Endothelial cell of umbilical vein (primary cell): Measurements from ENCODE around the gene NUP62. TPM values are rescaled to one million over a fixed set of nuclear protein-coding genes. Genes with fewer than 3 reads are reported as not detected.

ENCODE experiments used
- BruUV-seq: library from RNA; stranded (reverse); fragments of 400-500 nt; replicated peaks from 2 replicates; lab custom pipeline; 2021; lab: Mats Ljungman, UMichigan
- CTCF ChIA-PET: fragments of 300-600, 350-600 bp; sonication (Branson Sonifier 250); formaldehyde crosslinking; loops from one replicate; lab custom pipeline; 2021; ENCODE audit warnings: antibody characterized with exemption, inconsistent platforms; lab: Charles Lee
- POLR2A ChIA-PET: fragments of 300-600, 350-600 bp; sonication (Branson Sonifier 250); formaldehyde crosslinking; loops from one replicate; lab custom pipeline; 2021; ENCODE audit warnings: antibody characterized with exemption, inconsistent platforms; lab: Charles Lee
- DNase-seq: peaks from one replicate; pipeline ENCODE4 v3.0.0-alpha.2; 2011; ENCODE audit warnings: low read depth, low spot score
- FAIRE-seq: peaks from 2 replicates; lab custom pipeline; 2011; peaks lifted over from hg19 to GRCh38; lab: Jason Lieb, UNC
- H2AFZ ChIP-seq: 2 replicates; pipeline ENCODE4 v1.6.0; 2012; ENCODE audit warnings: low read depth, low read length, control low read depth, inconsistent platforms
- H3K27ac ChIP-seq: 2 replicates; pipeline ENCODE4 v1.5.1; 2011; ENCODE audit warnings: low read depth, mild to moderate bottlenecking, control low read depth, low read length, moderate library complexity; ENCODE audit not compliant: insufficient read depth
- H3K27me3 ChIP-seq, 2 experiments: 2 replicates each; pipeline versions ENCODE4 v1.6.0 to v1.6.1; 2011; ENCODE audit warnings: low read length in 2 of 2, mixed read lengths in 1 of 2; ENCODE audit not compliant: control insufficient read depth in 2 of 2, insufficient read depth in 2 of 2
- H3K36me3 ChIP-seq, 2 experiments: 2 replicates in 1 of 2; 3 replicates in 1 of 2; pipeline ENCODE4 v1.5.1; 2011; ENCODE audit warnings: low read length in 2 of 2, mild to moderate bottlenecking in 1 of 2, moderate library complexity in 1 of 2; ENCODE audit not compliant: control insufficient read depth in 2 of 2, insufficient read depth in 2 of 2; ENCODE audit errors: extremely low read depth in 1 of 2
- H3K4me1 ChIP-seq: 3 replicates; pipeline ENCODE4 v1.5.1; 2011; ENCODE audit warnings: mild to moderate bottlenecking, low read length; ENCODE audit not compliant: control insufficient read depth, insufficient read depth; ENCODE audit errors: extremely low read depth
- H3K4me2 ChIP-seq: 2 replicates; pipeline ENCODE4 v1.6.1; 2011; ENCODE audit warnings: low read length, control low read depth, mixed read lengths; ENCODE audit not compliant: insufficient read depth
- H3K4me3 ChIP-seq, 3 experiments: fragments of 200-600 bp in 1 of 3; sonication (generic), shearing (Covaris generic) in 1 of 3; replicated peaks in 1 of 3; 2 replicates each; pipeline ENCODE4 v1.5.1; 2011 to 2016; ENCODE audit warnings: control low read depth in 3 of 3, low read length in 3 of 3, mild to moderate bottlenecking in 2 of 3, inconsistent platforms in 1 of 3, low read depth in 1 of 3, moderate library complexity in 1 of 3; ENCODE audit not compliant: insufficient read depth in 1 of 3
- H3K79me2 ChIP-seq: 2 replicates; pipeline ENCODE4 v1.6.0; 2012; ENCODE audit warnings: low read length, inconsistent platforms; ENCODE audit not compliant: control insufficient read depth, insufficient read depth
- H3K9ac ChIP-seq: replicated peaks from 2 replicates; pipeline ENCODE3; 2011; ENCODE audit warnings: low read length, control low read depth; ENCODE audit not compliant: insufficient read depth; ENCODE audit errors: extremely low read depth
- H3K9me1 ChIP-seq: replicated peaks from 3 replicates; pipeline ENCODE4 v1.6.0; 2011; ENCODE audit warnings: mild to moderate bottlenecking, low read length; ENCODE audit not compliant: control insufficient read depth, insufficient read depth; ENCODE audit errors: extremely low read depth
- H3K9me3 ChIP-seq: replicated peaks from 2 replicates; pipeline ENCODE4 v1.5.1; 2012; ENCODE audit warnings: low read length, inconsistent platforms; ENCODE audit not compliant: control insufficient read depth, insufficient read depth
- H4K20me1 ChIP-seq: replicated peaks from 2 replicates; pipeline ENCODE3; 2011; ENCODE audit warnings: mild to moderate bottlenecking, low read length; ENCODE audit not compliant: control insufficient read depth, insufficient read depth; ENCODE audit errors: extremely low read depth
- EZH2 ChIP-seq: IDR thresholded peaks from 2 replicates; pipeline ENCODE4 v1.6.1; 2012; ENCODE audit warnings: borderline replicate concordance, low read depth, mild to moderate bottlenecking, moderate library complexity, low read length, inconsistent platforms; ENCODE audit not compliant: severe bottlenecking
- FOS ChIP-seq: IDR thresholded peaks from 2 replicates; pipeline ENCODE4 v1.6.1; 2011; ENCODE audit warnings: mild to moderate bottlenecking, low read length, moderate library complexity, borderline replicate concordance; ENCODE audit not compliant: insufficient read depth
- GATA2 ChIP-seq: IDR thresholded peaks from 2 replicates; pipeline ENCODE4 v1.7.0; 2011; ENCODE audit warnings: low read depth, mild to moderate bottlenecking, moderate library complexity, mixed read lengths, low read length; ENCODE audit not compliant: insufficient read length, insufficient read depth
- JUN ChIP-seq: IDR thresholded peaks from 2 replicates; pipeline ENCODE4 v1.6.1; 2011; ENCODE audit warnings: borderline replicate concordance, low read depth; ENCODE audit not compliant: insufficient read length, insufficient read depth
- MAX ChIP-seq: IDR thresholded peaks from 2 replicates; pipeline ENCODE4 v1.6.1; 2011; ENCODE audit not compliant: insufficient read depth, insufficient read length
- MYC ChIP-seq: IDR thresholded peaks from one replicate; pipeline ENCODE4 v1.6.1; 2011; ENCODE audit warnings: mild to moderate bottlenecking, low read depth, low read length
- POLR2A ChIP-seq: IDR thresholded peaks from 2 replicates; pipeline ENCODE4 v1.6.1; 2012; ENCODE audit warnings: low read depth, mild to moderate bottlenecking, control low read depth, low read length
- POLR2AphosphoS5 ChIP-seq: IDR thresholded peaks from 2 replicates; pipeline ENCODE4 v1.6.1; 2012; ENCODE audit warnings: low read depth, mild to moderate bottlenecking, control low read depth, low read length, moderate library complexity; ENCODE audit not compliant: insufficient read depth
- dilution Hi-C: fragments of 300-500 bp; cut with MboI; formaldehyde crosslinking; loops from one replicate; pipeline ENCODE4 v1.15.0; 2019; ENCODE audit warnings: low sequenced_read_pairs; ENCODE audit not compliant: extremely low pct_ligation_motif_present
- intact Hi-C: fragments of 100-400 bp; cut with micrococcal nuclease; formaldehyde crosslinking; loops from one replicate; pipeline ENCODE4 v1.10.0; 2022
- polyA plus RNA-seq, 4 experiments: library from polyadenylated mRNA; depleted of rRNA in 3 of 4; stranded (reverse) in 3 of 4; unstranded in 1 of 4; fragments of >200 nt; gene quantifications; 2 replicates each; pipeline versions ENCODE4 v1.2.1 to v1.2.3, GENCODE V29; 2011 to 2012; ENCODE audit warnings: missing spikeins in 1 of 4
- total RNA-seq: library from RNA; stranded (reverse); gene quantifications from 2 replicates; pipeline ENCODE4 v1.2.3, GENCODE V29; 2021
- TF ChIP-seq, protein P1 (sequence below), 2 donors: IDR thresholded peaks; 1 replicate in 1 of 2; 2 replicates in 1 of 2; pipeline ENCODE4 v1.5.1; 2011; ENCODE audit warnings: low read length in 2 of 2, mild to moderate bottlenecking in 2 of 2, moderate library complexity in 2 of 2, control low read depth in 1 of 2, inconsistent platforms in 1 of 2, low read depth in 1 of 2; ENCODE audit not compliant: insufficient read depth in 1 of 2; ENCODE audit errors: extremely low read depth in 1 of 2

NUP62 gene
- total and polyA plus RNA-seq, 2 donors (not counting 3 experiments of a cell fraction or from before 2014, with no cell fraction given) = 32.0 to 93.7 TPM

DNA sequence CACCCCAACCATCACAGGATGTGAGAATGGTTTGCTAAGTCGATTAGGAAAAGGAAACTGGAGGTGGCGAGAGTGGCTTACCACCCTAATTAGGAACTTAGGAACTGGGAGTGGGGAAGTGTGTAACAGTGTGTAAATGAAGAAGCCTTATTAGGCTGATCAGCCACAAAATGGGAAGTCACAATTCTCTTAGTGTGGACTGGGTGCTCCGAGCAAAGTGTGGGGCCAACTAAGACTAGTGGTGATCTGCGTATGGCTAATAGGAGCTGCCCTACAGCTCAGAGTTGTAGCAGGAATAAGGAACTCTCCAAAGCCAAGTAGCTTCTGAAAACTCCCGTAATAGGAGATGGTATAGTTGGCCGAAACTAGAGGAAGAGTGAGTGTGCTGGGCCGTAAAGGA lies 24.1 kb upstream of the NUP62 start:
- BruUV-seq = no TSS peak
- H3K36me3 ChIP-seq = no peaks in the 10 kb centered on the region
- intact Hi-C loops (no loop called here), dilution Hi-C loops (no loop called here)
- H3K4me3 ChIP-seq = no peak overlapping the region
- no peaks in the 10 kb centered on the region for H3K9me3 ChIP-seq
- peaks cover 9 to 16% of the 10 kb centered on the region in 2 experiments for H3K27me3 ChIP-seq
- no peak overlapping the region for H2AFZ ChIP-seq
- H3K4me1 ChIP-seq = peaks cover 5% of the 10 kb centered on the region
- no peak overlapping the region for H3K27ac ChIP-seq
- no peaks in the 10 kb centered on the region for H4K20me1 ChIP-seq
- no peaks in the 10 kb centered on the region for H3K79me2 ChIP-seq
- TF ChIP-seq EZH2 = no peak
- no peak for TF ChIP-seq POLR2A
- TF ChIP-seq, protein P1, sequence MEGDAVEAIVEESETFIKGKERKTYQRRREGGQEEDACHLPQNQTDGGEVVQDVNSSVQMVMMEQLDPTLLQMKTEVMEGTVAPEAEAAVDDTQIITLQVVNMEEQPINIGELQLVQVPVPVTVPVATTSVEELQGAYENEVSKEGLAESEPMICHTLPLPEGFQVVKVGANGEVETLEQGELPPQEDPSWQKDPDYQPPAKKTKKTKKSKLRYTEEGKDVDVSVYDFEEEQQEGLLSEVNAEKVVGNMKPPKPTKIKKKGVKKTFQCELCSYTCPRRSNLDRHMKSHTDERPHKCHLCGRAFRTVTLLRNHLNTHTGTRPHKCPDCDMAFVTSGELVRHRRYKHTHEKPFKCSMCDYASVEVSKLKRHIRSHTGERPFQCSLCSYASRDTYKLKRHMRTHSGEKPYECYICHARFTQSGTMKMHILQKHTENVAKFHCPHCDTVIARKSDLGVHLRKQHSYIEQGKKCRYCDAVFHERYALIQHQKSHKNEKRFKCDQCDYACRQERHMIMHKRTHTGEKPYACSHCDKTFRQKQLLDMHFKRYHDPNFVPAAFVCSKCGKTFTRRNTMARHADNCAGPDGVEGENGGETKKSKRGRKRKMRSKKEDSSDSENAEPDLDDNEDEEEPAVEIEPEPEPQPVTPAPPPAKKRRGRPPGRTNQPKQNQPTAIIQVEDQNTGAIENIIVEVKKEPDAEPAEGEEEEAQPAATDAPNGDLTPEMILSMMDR (IDR thresholded peaks at IDR 0.05; ENCODE audit: extremely low read depth in 1 of 2, insufficient read depth in 1 of 2, low read depth in 1 of 2, low read length in 2 of 2) = no peak
- no peak for TF ChIP-seq POLR2AphosphoS5
- TF ChIP-seq GATA2 = no peak
- no peak for TF ChIP-seq FOS
- no peak for TF ChIP-seq JUN
- TF ChIP-seq MAX = no peak
- no peak for TF ChIP-seq MYC
- no peaks in the 10 kb centered on the region for H3K9me1 ChIP-seq
- DNase-seq (no peak), FAIRE-seq (no peak)
- ChIA-PET POLR2A (no interaction called here), CTCF (interaction anchor here (1.3 to 2.5 kb wide), 3 partner anchors 11 to 25 kb away, joined by 3 to 12 read pairs (median 7); no protein-coding TSS in a partner anchor)
- no peak overlapping the region for H3K4me2 ChIP-seq
- no peak overlapping the region for H3K9ac ChIP-seq
